Peyer's patch (tissue), 4 donors: Measurements from ENCODE around the gene GALNT2.

Source experiments
- POLR2A ChIP-seq, 2 donors: fragments of 450-650 bp; IDR thresholded peaks; one replicate each; pipeline ENCODE4 v1.5.1; 2017; ENCODE audit warnings: antibody characterized with exemption in 2 of 2, mild to moderate bottlenecking in 2 of 2, moderate library complexity in 2 of 2
- TF ChIP-seq, protein P1 (sequence below), 6 experiments: fragments of 450-650 bp in 4 of 6; fragments of 200-600 bp in 2 of 6; sonication (generic) in 1 of 6; IDR thresholded peaks; one replicate each; pipeline ENCODE4 v1.5.1; 2017 to 2019; ENCODE audit warnings: antibody characterized with exemption in 6 of 6, mild to moderate bottlenecking in 3 of 6, moderate library complexity in 1 of 6

DNA sequence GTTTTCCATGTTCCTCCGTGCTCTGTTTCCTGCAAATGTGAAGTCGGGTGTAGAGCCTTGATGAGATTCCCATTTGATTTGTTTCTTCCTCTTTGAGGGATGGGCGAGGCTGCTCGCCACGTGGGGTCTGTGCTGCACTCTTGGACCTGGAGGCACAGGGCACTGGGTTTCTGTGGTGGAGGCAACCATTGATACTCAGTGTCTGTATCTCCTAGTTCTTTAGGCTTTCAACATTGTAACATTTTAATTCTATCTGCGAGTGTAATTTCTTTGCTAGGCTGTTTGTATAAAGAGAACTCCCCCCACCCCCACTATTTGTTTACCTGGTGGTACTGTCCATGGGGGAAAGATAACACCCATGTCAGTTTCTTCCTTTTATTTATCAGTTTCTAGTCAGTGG, 52.3 kb downstream of the GALNT2 start:
- TF ChIP-seq, protein P1, sequence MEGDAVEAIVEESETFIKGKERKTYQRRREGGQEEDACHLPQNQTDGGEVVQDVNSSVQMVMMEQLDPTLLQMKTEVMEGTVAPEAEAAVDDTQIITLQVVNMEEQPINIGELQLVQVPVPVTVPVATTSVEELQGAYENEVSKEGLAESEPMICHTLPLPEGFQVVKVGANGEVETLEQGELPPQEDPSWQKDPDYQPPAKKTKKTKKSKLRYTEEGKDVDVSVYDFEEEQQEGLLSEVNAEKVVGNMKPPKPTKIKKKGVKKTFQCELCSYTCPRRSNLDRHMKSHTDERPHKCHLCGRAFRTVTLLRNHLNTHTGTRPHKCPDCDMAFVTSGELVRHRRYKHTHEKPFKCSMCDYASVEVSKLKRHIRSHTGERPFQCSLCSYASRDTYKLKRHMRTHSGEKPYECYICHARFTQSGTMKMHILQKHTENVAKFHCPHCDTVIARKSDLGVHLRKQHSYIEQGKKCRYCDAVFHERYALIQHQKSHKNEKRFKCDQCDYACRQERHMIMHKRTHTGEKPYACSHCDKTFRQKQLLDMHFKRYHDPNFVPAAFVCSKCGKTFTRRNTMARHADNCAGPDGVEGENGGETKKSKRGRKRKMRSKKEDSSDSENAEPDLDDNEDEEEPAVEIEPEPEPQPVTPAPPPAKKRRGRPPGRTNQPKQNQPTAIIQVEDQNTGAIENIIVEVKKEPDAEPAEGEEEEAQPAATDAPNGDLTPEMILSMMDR (IDR thresholded peaks at IDR 0.05): no peak
- no peak for TF ChIP-seq POLR2A (IDR thresholded peaks at IDR 0.05)
